GM12878 (cell line): Measurements from ENCODE around the gene NFE2L1. TPM values are rescaled to one million over a fixed set of nuclear protein-coding genes. Genes with fewer than 3 reads are reported as not detected.

Source experiments
- E2F8 ChIP-seq: fragments of 450-650 bp; IDR thresholded peaks from 2 replicates; pipeline ENCODE4 v1.6.1; 2018; ENCODE audit warnings: mild to moderate bottlenecking, low read depth, moderate library complexity; ENCODE audit not compliant: partially characterized antibody
- EED ChIP-seq: sonication (generic); IDR thresholded peaks from 2 replicates; pipeline ENCODE4 v1.6.1; 2016; ENCODE audit warnings: antibody characterized with exemption, low read depth
- FOS ChIP-seq: IDR thresholded peaks from 3 replicates; pipeline ENCODE4 v1.6.1; 2011; ENCODE audit warnings: borderline replicate concordance; ENCODE audit not compliant: insufficient read length; ENCODE audit errors: extremely low read depth
- IKZF1 ChIP-seq: fragments of 450-650 bp; conservative IDR thresholded peaks from 2 replicates; pipeline ENCODE4 v1.6.1; 2017; ENCODE audit warnings: antibody characterized with exemption, mild to moderate bottlenecking
- KAT2A ChIP-seq: conservative IDR thresholded peaks from 2 replicates; pipeline ENCODE4 v1.6.1; 2011; ENCODE audit warnings: low read depth, low read length; ENCODE audit not compliant: control insufficient read depth
- MEF2B ChIP-seq: fragments of 450-650 bp; IDR thresholded peaks from 2 replicates; pipeline ENCODE4 v1.6.1; 2018; ENCODE audit warnings: mild to moderate bottlenecking, moderate library complexity; ENCODE audit not compliant: partially characterized antibody, poor library complexity, severe bottlenecking
- RELA ChIP-seq: fragments of 450-650 bp; IDR thresholded peaks from 2 replicates; pipeline ENCODE4 v1.8.0; 2014; ENCODE audit warnings: borderline replicate concordance; ENCODE audit not compliant: partially characterized antibody
- RUNX3 ChIP-seq: IDR thresholded peaks from 2 replicates; pipeline ENCODE4 v1.6.1; 2012; ENCODE audit warnings: low read length, inconsistent platforms
- STAT1 ChIP-seq: fragments of 450-650 bp; conservative IDR thresholded peaks from 2 replicates; pipeline ENCODE4 v1.6.1; 2014; ENCODE audit warnings: antibody characterized with exemption, mild to moderate bottlenecking
- WRNIP1 ChIP-seq: IDR thresholded peaks from 2 replicates; pipeline ENCODE4 v1.6.1; 2011; ENCODE audit warnings: low read depth, low read length, improper control_type of control experiment, borderline replicate concordance
- ZNF24 ChIP-seq: fragments of 450-650 bp; IDR thresholded peaks from 2 replicates; pipeline ENCODE4 v1.6.1; 2017; ENCODE audit warnings: antibody characterized with exemption, mild to moderate bottlenecking
- ZNF592 ChIP-seq: fragments of 450-650 bp; IDR thresholded peaks from 2 replicates; pipeline ENCODE4 v1.6.1; 2017; ENCODE audit warnings: mild to moderate bottlenecking, moderate library complexity
- ZNF622 ChIP-seq: fragments of 450-650 bp; IDR thresholded peaks from 2 replicates; pipeline ENCODE4 v1.6.1; 2017; ENCODE audit warnings: mild to moderate bottlenecking, inconsistent platforms
- polyA plus RNA-seq, 11 experiments: library from polyadenylated mRNA; depleted of rRNA in 4 of 11; unstranded in 6 of 11; stranded (reverse) in 5 of 11; fragments of >200 nt; fragmentation: Nextera tagmentation in 4 of 11; fragmentation: Illumina TruSeq in 1 of 11; extraction: Ambion mirVana in 4 of 11; extraction: Trizol in 1 of 11; gene quantifications; 1 replicate in 1 of 11; 2 replicates in 10 of 11; pipeline versions ENCODE4 v1.2.1 to v1.2.3, GENCODE V29; 2011 to 2016; ENCODE audit warnings: inconsistent platforms in 2 of 11, missing spikeins in 2 of 11, low read depth in 1 of 11
- total RNA-seq, 4 experiments: library from RNA; depleted of rRNA in 3 of 4; stranded (reverse); fragments of >200 nt in 3 of 4; fragmentation: Illumina TruSeq in 1 of 4; extraction: Trizol in 1 of 4; gene quantifications; 2 replicates each; pipeline versions ENCODE4 v1.2.1 to v1.2.3, GENCODE V29; 2013 to 2021
- TF ChIP-seq, protein P1 (sequence below): fragments of 450-650 bp; IDR thresholded peaks from 2 replicates; pipeline ENCODE4 v1.6.1; 2016; ENCODE audit warnings: mild to moderate bottlenecking, moderate library complexity, borderline replicate concordance
- TF ChIP-seq, protein P2 (sequence below): IDR thresholded peaks from 2 replicates; pipeline ENCODE4 v1.6.1; 2011; ENCODE audit warnings: low read depth, mild to moderate bottlenecking, low read length, moderate library complexity, borderline replicate concordance; ENCODE audit errors: extremely low read depth

The NFE2L1 gene
- total and polyA plus RNA-seq, 10 of the 15 experiments (the other 5 are each of a cell fraction or from before 2014, with no cell fraction given), result 3.8 to 104 (median 26.4) TPM

DNA sequence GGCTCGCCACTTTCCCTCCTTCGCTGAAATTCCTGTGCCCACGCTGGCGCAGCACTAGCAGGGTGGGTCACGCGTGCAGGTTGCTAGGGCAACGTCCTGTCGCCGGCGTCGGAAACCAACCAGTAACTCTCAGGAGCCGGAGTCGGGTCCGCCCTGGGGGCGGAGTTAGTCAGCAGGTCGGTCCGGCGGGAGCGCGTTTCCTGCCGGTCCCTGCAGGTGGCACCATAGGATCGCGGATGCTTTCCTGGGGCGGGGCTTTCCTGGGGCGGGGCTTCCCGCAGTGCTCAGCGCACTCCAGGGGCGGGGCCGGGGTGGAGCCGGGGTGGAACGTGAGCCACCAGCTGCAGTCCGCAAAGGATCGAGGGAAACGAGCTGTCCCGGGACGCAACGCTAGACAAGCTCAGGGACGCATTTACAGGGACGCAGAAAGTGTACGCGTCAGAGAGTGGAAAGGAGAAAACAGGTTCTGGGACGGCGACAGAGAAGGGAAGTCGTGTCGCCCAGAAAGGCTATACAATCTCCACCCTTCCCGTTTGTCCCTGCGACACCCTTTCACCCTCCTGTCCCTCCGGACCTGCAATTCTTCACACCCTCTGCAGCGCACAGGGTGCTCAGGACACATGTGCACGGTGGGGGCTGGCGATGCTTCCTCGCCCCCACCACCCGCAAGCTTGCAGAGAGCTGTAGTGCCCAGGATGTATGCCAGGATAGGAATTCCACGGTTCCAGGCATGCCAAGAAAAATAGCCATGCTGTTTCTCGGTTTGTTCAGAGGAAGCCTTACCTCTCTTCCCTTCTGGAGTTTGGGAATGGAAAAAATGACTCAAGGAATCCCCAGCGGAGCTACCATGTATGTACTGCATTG is 22.9 kb upstream of the NFE2L1 start (continued):
- TF ChIP-seq, protein P1, sequence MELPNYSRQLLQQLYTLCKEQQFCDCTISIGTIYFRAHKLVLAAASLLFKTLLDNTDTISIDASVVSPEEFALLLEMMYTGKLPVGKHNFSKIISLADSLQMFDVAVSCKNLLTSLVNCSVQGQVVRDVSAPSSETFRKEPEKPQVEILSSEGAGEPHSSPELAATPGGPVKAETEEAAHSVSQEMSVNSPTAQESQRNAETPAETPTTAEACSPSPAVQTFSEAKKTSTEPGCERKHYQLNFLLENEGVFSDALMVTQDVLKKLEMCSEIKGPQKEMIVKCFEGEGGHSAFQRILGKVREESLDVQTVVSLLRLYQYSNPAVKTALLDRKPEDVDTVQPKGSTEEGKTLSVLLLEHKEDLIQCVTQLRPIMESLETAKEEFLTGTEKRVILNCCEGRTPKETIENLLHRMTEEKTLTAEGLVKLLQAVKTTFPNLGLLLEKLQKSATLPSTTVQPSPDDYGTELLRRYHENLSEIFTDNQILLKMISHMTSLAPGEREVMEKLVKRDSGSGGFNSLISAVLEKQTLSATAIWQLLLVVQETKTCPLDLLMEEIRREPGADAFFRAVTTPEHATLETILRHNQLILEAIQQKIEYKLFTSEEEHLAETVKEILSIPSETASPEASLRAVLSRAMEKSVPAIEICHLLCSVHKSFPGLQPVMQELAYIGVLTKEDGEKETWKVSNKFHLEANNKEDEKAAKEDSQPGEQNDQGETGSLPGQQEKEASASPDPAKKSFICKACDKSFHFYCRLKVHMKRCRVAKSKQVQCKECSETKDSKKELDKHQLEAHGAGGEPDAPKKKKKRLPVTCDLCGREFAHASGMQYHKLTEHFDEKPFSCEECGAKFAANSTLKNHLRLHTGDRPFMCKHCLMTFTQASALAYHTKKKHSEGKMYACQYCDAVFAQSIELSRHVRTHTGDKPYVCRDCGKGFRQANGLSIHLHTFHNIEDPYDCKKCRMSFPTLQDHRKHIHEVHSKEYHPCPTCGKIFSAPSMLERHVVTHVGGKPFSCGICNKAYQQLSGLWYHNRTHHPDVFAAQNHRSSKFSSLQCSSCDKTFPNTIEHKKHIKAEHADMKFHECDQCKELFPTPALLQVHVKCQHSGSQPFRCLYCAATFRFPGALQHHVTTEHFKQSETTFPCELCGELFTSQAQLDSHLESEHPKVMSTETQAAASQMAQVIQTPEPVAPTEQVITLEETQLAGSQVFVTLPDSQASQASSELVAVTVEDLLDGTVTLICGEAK, result no peak
- TF ChIP-seq E2F8 (no peak), STAT1 (no peak), IKZF1 (peak; percentile 36; the same call in 1 of the 2 replicates), RUNX3 (no peak), FOS (no peak), RELA (peak; percentile 9), KAT2A (no peak), EED (no peak), ZNF24 (no peak), MEF2B (peak; percentile 37), ZNF592 (no peak; the same call in 1 of the 2 replicates), ZNF622 (no peak), WRNIP1 (0 out of 2 replicates have a peak, but pooled peaks have one; percentile 12)
- TF ChIP-seq, protein P2, sequence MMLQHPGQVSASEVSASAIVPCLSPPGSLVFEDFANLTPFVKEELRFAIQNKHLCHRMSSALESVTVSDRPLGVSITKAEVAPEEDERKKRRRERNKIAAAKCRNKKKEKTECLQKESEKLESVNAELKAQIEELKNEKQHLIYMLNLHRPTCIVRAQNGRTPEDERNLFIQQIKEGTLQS, result no peak
